HG03097 (cell line): ENCODE results near the gene TLE2.
A peak's percentile ranks its signal among the peaks of the same experiment; 100 is the strongest.
"Not testable (repeated sequence)": the region's sequence is repeated elsewhere in the genome, so short reads cannot be mapped to it uniquely, and the experiment has no call there.

Source experiments
- ATAC-seq: cut with Tn5 transposase; IDR thresholded peaks from one replicate; pipeline ENCODE4 v1.9.1; 2021; ENCODE audit not compliant: unreplicated experiment, low FRiP score

The TLE2 gene

GRCh38 chr19:3038214-3038613 lies 9.1 kb upstream of the TLE2 start:
- no peak for ATAC-seq

GRCh38 chr19:3036977-3037544 lies 8.0 kb upstream of the TLE2 start:
- ATAC-seq, result not testable (repeated sequence)

DNA sequence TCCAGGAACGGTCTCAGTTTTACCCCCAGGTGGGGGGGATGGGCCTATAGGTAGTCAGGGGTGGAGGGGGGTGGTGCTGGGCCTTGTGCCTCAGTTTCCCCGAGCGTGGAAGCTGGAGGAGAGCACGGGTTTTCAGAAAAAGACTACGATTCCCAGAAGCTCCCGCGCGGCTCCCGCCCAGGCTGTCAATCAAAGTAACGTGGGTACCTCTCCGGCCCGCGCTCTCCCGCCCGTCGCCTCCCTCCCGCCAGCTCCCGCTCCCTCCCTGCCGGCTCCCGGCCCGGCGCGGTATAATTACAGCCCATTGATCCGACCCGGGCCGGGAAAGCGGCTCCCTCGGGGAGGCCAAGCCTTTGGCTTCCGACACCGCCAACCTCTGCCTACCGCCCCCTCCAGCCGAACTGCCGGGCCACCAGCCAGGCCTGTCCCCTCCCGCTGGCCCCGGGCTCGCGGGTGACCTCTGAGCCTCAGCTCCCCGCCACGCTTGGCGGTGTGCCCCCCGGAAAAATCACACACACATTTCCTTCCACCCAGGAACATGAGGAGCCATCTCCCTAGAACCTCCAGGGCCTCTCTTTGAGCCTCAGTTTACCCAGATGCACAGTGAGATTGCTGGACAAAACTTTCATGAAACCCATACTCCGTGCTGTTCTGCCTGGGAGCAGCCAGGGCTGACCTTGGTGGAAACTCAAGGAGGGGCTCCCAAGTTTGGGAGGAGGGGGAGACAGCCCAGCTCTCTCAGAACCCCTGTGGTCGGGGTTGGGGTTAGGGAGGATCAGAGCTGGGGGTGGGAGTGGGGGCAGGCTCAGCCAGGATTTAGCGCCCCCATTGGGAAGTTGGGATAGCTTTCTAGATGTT lies 7.3 kb upstream of the TLE2 start:
- ATAC-seq, result peak; percentile 47

- ATAC-seq, result peak; percentile 77
Measured at GRCh38 chr19:3035542-3036118, 6.5 kb upstream of the TLE2 start.

DNA sequence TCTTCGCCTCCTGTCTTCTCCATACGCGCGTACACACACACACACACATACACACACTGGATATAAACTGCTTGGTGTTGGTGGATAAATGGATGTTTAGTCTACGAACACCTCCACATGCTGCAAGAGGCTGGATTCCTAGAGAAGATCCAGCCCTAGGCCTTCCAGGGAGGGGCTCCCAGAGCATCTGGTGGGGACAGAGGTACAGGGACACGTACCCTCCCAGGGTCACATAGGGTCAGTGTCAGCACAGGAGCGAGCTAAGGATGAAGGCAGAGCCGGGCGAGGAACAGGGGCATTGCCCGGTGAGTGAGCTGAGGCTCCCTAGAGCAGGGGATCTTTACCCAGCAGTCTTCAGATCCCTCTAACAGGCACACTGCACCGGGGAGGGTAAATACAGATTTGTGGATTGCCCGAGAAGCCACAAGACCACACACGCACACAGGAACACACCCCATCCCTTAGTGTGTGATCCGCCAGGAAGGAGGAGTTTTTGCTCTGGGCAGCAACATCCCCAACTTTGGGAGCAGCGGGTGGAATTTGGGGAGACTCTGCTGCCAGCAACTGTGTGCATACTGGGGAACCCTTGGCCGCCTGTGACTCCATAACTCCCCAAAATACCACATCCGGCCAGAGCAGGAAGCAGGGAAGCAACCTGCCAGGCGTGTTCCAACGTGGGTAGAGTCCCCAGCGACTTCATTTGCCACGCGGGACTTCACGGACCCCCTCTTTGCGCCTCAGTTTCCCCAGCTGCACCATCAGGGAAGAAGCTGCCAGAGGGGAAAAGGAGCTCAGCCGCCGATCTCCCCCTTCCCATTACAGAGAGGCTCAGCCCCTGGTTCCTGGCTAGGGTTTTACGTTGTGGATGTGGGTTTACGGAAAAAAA lies 5.8 kb upstream of the TLE2 start:
- ATAC-seq, result no peak

DNA sequence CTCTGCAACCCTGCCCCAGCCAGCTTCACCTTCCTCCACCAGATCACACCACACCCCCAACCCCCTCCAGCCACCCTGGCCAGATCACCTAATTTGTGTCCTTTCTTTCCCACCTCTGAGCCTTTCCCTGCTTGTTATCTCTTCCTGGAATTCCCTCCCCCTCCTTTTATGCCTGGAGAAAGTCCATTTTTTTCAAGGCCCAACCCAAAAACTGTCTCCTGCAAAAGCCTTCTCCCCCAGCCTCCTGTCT lies 5.3 kb upstream of the TLE2 start:
- no peak for ATAC-seq

- no peak for ATAC-seq
Measured at GRCh38 chr19:3033595-3034405, 4.7 kb upstream of the TLE2 start.

DNA sequence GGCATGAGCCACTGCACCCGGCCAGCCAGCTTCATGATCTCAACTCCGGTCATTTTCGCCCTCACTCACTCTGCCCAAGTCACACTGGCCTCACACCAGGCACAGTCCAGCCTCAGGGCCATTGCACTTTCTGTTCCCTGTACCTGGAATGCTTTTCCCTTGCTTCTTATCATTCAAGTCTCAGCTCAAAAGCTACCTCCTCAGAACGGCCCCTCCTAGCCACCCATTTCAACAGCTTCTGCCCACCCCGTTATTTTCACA lies 2.5 kb upstream of the TLE2 start:
- ATAC-seq, result no peak

GRCh38 chr19:3028305-3029064 lies 595 bp downstream of the TLE2 start:
- no peak for ATAC-seq

- ATAC-seq, result no peak
Measured at GRCh38 chr19:3027981-3028304, 1.1 kb downstream of the TLE2 start.

GRCh38 chr19:3027292-3027691 lies 1.8 kb downstream of the TLE2 start:
- ATAC-seq, result no peak

DNA sequence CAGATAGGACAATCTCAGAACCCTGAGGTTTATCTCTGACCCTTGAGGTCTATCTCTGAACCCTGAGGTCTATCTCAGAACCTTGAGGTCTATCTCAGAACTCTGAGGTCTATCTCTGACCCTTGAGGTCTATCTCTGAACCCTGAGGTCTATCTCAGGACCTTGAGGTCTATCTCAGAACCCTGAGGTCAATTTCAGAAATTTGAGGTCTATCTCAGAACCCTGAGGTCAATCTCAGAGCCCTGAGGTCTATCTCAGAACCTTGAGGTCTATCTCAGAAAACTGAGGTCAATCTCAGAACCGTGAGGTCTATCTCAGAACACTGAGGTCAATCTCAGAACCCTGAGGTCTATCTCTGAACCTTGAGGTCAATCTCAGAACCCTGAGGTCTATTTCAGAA lies 2.3 kb downstream of the TLE2 start:
- no peak for ATAC-seq

GRCh38 chr19:3025549-3025886 lies 3.6 kb downstream of the TLE2 start:
- ATAC-seq, result no peak

- no peak for ATAC-seq
Measured at GRCh38 chr19:3024870-3025548, 4.1 kb downstream of the TLE2 start.

DNA sequence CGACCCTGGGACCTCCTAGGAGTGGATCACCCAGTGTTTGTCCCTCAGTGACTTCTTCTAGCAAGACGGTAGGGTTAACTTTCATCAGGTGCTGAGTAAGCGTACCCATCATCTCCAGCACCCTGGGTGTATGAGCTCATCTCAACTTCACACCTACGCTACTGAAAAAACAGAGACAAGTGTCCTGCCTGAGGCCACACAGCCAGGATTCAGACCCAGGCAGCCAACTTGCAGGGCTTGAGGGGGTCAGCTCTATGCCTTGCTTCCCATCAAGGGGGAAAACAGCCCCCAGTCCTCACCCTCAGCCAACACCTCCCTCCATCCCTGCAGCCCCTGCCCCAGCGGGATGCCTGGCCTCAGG lies 4.6 kb downstream of the TLE2 start:
- no peak for ATAC-seq

GRCh38 chr19:3020321-3020960 lies 8.6 kb downstream of the TLE2 start:
- ATAC-seq, result no peak

- no peak for ATAC-seq
Measured at GRCh38 chr19:3019211-3019854, 9.7 kb downstream of the TLE2 start.

DNA sequence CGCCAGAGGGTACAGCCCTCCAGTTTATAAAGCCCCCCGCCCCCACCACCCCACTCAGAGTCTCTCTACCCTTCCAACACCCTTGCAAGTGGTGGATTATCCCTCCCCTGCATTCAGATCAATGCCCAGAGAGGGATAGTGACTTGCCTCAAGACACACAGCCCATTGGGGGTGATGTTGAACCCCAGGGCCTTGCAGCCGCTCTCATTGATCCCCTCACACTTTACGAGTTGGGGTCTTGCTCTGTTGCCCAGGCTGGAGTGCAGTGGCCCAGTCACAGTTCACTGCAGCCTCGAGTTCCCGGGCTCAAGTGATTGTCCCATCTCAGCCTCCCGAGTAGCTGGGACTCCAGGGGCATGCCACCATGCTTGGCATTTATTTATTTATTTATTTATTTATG lies 11.2 kb downstream of the TLE2 start:
- no peak for ATAC-seq
